WTC11 (cell line): ENCODE measurements around the gene OR8A1. TPM values are rescaled to one million over a fixed set of nuclear protein-coding genes. Genes with fewer than 3 reads are reported as not detected.

ENCODE experiments used
- ATAC-seq: fragments of 200-7000 bp; cut with Tn5 transposase; 2 replicates; pipeline ENCODE4 v1.10.0; 2021; ENCODE audit warnings: mild to moderate bottlenecking, moderate library complexity
- CTCF ChIA-PET: fragments of 300-600 bp; sonication (Branson Sonifier 250); formaldehyde crosslinking; loops from one replicate; lab custom pipeline; 2021; ENCODE audit warnings: antibody characterized with exemption; lab: Charles Lee
- POLR2A ChIA-PET: fragments of 350-600 bp; sonication (Branson Sonifier 250); formaldehyde crosslinking; loops from one replicate; lab custom pipeline; 2021; ENCODE audit warnings: antibody characterized with exemption; lab: Charles Lee
- DNase-seq: peaks from one replicate; pipeline ENCODE4 v3.0.0; 2021; ENCODE audit warnings: low spot score
- H3K27ac Mint-ChIP-seq: 2 replicates; pipeline ENCODE4 v1.8.0; 2021; ENCODE audit warnings: mixed read lengths
- H3K27me3 Mint-ChIP-seq: 2 replicates; pipeline ENCODE4 v1.8.0; 2021; ENCODE audit warnings: low read depth, mild to moderate bottlenecking, moderate library complexity, mixed read lengths
- H3K36me3 Mint-ChIP-seq: 2 replicates; pipeline ENCODE4 v1.8.0; 2021; ENCODE audit warnings: mixed read lengths
- H3K4me1 Mint-ChIP-seq: 2 replicates; pipeline ENCODE4 v1.8.0; 2022; ENCODE audit warnings: mixed read lengths
- H3K4me3 Mint-ChIP-seq: 2 replicates; pipeline ENCODE4 v1.8.0; 2021; ENCODE audit warnings: mild to moderate bottlenecking, moderate library complexity, mixed read lengths
- H3K9me3 Mint-ChIP-seq: 2 replicates; pipeline ENCODE4 v1.8.0; 2021; ENCODE audit warnings: mixed read lengths
- CBFB ChIP-seq: sonication (generic); formaldehyde crosslinking; IDR thresholded peaks from 2 replicates; pipeline ENCODE4 v1.8.1; 2022; ENCODE audit warnings: mild to moderate bottlenecking, low read depth, missing genetic modification reagents
- CREB1 ChIP-seq: sonication (generic); formaldehyde crosslinking; IDR thresholded peaks from 2 replicates; pipeline ENCODE4 v1.8.0; 2023; ENCODE audit warnings: mild to moderate bottlenecking, missing genetic modification reagents
- ELF4 ChIP-seq: sonication (generic); formaldehyde crosslinking; IDR thresholded peaks from 2 replicates; pipeline ENCODE4 v1.8.1; 2022; ENCODE audit warnings: low read depth, mild to moderate bottlenecking, moderate library complexity, missing genetic modification reagents
- FOXP1 ChIP-seq: sonication (generic); formaldehyde crosslinking; IDR thresholded peaks from 2 replicates; pipeline ENCODE4 v1.8.0; 2022; ENCODE audit warnings: missing genetic modification reagents, mild to moderate bottlenecking, moderate library complexity, borderline replicate concordance
- IRF2 ChIP-seq: sonication (generic); formaldehyde crosslinking; IDR thresholded peaks from 2 replicates; pipeline ENCODE4 v1.8.0; 2022; ENCODE audit warnings: low read depth, missing genetic modification reagents, borderline replicate concordance
- JAZF1 ChIP-seq: fragments of 250-450 bp; sonication (Bioruptor Pico); IDR thresholded peaks from 2 replicates; pipeline ENCODE4 v1.9.0; 2021; ENCODE audit warnings: moderate library complexity, mild to moderate bottlenecking, inconsistent platforms
- NR1H2 ChIP-seq: sonication (generic); formaldehyde crosslinking; IDR thresholded peaks from 2 replicates; pipeline ENCODE4 v1.9.0; 2021; ENCODE audit warnings: mild to moderate bottlenecking, moderate library complexity, missing genetic modification reagents
- OVOL2 ChIP-seq: fragments of 250-450 bp; sonication (Bioruptor Pico); IDR thresholded peaks from 2 replicates; pipeline ENCODE4 v1.9.0; 2021; ENCODE audit warnings: mild to moderate bottlenecking, borderline replicate concordance
- SP1 ChIP-seq: sonication (generic); formaldehyde crosslinking; conservative IDR thresholded peaks from 2 replicates; pipeline ENCODE4 v1.8.1; 2022; ENCODE audit warnings: missing genetic modification reagents
- TP53 ChIP-seq: sonication (generic); formaldehyde crosslinking; IDR thresholded peaks from 2 replicates; pipeline ENCODE4 v1.8.1; 2023; ENCODE audit warnings: mild to moderate bottlenecking, missing genetic modification reagents
- ZNF423 ChIP-seq: fragments of 250-450 bp; sonication (Bioruptor Pico); IDR thresholded peaks from 2 replicates; pipeline ENCODE4 v2.1.2; 2022; ENCODE audit warnings: mild to moderate bottlenecking, moderate library complexity
- total RNA-seq: library from RNA; stranded (reverse); gene quantifications from 3 replicates; pipeline ENCODE4 v1.2.3, GENCODE V29; 2021
- TF ChIP-seq, protein P1 (sequence below): sonication (generic); formaldehyde crosslinking; IDR thresholded peaks from 2 replicates; pipeline ENCODE4 v1.8.1; 2022; ENCODE audit warnings: missing genetic modification reagents, borderline replicate concordance
- TF ChIP-seq, protein P2 (sequence below): sonication (generic); formaldehyde crosslinking; IDR thresholded peaks from 2 replicates; pipeline ENCODE4 v1.8.0; 2023; ENCODE audit warnings: missing genetic modification reagents, mild to moderate bottlenecking, borderline replicate concordance
- TF ChIP-seq, protein P3 (sequence below): fragments of 250-450 bp; sonication (Bioruptor Pico); conservative IDR thresholded peaks from 2 replicates; pipeline ENCODE4 v1.9.0; 2021; ENCODE audit warnings: mild to moderate bottlenecking
- TF ChIP-seq, protein P4 (sequence below): sonication (generic); formaldehyde crosslinking; IDR thresholded peaks from 2 replicates; pipeline ENCODE4 v1.8.1; 2022; ENCODE audit warnings: mild to moderate bottlenecking, moderate library complexity, missing genetic modification reagents
- TF ChIP-seq, protein P5 (sequence below): sonication (generic); formaldehyde crosslinking; IDR thresholded peaks from 2 replicates; pipeline ENCODE4 v1.8.0; 2022; ENCODE audit warnings: mild to moderate bottlenecking, missing genetic modification reagents
- TF ChIP-seq, protein P6 (sequence below): fragments of 200-600 bp; IDR thresholded peaks from 2 replicates; pipeline ENCODE4 v1.8.0; 2022; ENCODE audit warnings: antibody characterized with exemption
- TF ChIP-seq, protein P7 (sequence below): sonication (generic); formaldehyde crosslinking; IDR thresholded peaks from 2 replicates; pipeline ENCODE4 v1.8.0; 2022; ENCODE audit warnings: mild to moderate bottlenecking, missing genetic modification reagents

Gene OR8A1
- total RNA-seq, 1 experiment from 2014 or later: not detected

DNA sequence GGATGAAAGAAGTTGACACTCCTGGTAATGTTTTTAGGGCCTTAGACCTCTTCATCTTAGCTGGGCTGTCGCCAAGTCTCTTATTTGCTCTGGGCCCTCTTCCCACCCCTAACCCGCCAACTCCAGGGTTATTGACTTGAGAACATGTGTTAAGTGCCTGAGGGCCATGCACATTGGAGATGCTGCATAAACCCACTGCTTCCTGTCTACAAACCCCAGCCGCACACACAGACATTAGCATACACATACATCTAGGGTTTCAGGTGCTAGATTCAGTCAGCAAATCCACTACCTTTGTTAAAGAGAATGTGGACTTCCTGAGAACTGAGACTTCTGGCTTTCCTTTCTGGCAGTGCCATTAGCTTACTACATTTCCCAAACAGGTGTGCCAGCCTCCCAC is 42.2 kb downstream of the OR8A1 start:
- ChIA-PET CTCF (no interaction called here), POLR2A (no interaction called here)
- ATAC-seq (no peak), DNase-seq (no peak)
- no peaks in the 10 kb centered on the region for H3K9me3 Mint-ChIP-seq
- no peak overlapping the region for H3K27ac Mint-ChIP-seq
- H3K4me1 Mint-ChIP-seq: no peaks in the 10 kb centered on the region
- TF ChIP-seq, protein P1, sequence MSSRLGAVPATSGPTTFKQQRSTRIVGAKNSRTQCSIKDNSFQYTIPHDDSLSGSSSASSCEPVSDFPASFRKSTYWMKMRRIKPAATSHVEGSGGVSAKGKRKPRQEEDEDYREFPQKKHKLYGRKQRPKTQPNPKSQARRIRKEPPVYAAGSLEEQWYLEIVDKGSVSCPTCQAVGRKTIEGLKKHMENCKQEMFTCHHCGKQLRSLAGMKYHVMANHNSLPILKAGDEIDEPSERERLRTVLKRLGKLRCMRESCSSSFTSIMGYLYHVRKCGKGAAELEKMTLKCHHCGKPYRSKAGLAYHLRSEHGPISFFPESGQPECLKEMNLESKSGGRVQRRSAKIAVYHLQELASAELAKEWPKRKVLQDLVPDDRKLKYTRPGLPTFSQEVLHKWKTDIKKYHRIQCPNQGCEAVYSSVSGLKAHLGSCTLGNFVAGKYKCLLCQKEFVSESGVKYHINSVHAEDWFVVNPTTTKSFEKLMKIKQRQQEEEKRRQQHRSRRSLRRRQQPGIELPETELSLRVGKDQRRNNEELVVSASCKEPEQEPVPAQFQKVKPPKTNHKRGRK (CRISPR knock-in tag): no peak
- TF ChIP-seq CREB1 (CRISPR knock-in tag): no peak
- TF ChIP-seq FOXP1 (CRISPR knock-in tag): no peak
- no peak for TF ChIP-seq IRF2 (CRISPR knock-in tag)
- TF ChIP-seq CBFB (CRISPR knock-in tag): no peak
- no peaks in the 10 kb centered on the region for H3K36me3 Mint-ChIP-seq
- H3K27me3 Mint-ChIP-seq: no peaks in the 10 kb centered on the region; the same call in 1 of the 2 replicates
- H3K4me3 Mint-ChIP-seq: no peak overlapping the region

DNA sequence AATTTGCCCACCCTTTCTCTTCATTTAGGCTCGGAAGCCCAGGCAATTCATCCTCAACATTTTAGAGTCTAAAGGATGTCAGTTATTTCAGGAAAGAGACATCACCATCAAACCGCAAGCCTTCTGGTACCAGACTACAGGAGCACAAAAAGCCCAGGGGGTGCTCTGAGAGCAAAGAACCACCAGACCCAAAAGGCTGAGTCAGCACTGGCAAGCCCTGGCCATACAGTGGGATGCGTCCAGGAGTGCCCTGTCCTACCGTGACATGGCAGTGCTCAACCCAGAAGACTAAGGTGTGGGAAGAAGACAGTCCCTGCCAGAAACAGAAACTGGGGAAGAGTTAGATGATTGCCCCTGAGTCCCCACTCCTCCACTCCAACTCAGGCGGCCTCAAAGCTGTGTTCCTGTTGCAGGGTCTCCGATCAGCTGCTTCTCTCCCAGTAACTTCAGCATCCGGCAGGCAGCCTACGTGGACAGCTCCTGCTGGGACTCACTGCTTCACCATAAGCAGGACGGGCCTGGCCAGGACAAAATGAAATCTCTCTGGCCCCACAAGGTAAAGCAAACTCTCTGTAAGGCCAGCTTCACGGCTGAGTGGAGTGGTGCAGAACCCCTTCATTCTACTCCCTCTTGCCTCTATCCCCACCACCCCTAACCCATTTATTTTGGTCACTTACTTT is 42.9 kb downstream of the OR8A1 start:
- H3K27ac Mint-ChIP-seq: no peak overlapping the region
- TF ChIP-seq TP53 (CRISPR knock-in tag): no peak
- TF ChIP-seq, protein P2, sequence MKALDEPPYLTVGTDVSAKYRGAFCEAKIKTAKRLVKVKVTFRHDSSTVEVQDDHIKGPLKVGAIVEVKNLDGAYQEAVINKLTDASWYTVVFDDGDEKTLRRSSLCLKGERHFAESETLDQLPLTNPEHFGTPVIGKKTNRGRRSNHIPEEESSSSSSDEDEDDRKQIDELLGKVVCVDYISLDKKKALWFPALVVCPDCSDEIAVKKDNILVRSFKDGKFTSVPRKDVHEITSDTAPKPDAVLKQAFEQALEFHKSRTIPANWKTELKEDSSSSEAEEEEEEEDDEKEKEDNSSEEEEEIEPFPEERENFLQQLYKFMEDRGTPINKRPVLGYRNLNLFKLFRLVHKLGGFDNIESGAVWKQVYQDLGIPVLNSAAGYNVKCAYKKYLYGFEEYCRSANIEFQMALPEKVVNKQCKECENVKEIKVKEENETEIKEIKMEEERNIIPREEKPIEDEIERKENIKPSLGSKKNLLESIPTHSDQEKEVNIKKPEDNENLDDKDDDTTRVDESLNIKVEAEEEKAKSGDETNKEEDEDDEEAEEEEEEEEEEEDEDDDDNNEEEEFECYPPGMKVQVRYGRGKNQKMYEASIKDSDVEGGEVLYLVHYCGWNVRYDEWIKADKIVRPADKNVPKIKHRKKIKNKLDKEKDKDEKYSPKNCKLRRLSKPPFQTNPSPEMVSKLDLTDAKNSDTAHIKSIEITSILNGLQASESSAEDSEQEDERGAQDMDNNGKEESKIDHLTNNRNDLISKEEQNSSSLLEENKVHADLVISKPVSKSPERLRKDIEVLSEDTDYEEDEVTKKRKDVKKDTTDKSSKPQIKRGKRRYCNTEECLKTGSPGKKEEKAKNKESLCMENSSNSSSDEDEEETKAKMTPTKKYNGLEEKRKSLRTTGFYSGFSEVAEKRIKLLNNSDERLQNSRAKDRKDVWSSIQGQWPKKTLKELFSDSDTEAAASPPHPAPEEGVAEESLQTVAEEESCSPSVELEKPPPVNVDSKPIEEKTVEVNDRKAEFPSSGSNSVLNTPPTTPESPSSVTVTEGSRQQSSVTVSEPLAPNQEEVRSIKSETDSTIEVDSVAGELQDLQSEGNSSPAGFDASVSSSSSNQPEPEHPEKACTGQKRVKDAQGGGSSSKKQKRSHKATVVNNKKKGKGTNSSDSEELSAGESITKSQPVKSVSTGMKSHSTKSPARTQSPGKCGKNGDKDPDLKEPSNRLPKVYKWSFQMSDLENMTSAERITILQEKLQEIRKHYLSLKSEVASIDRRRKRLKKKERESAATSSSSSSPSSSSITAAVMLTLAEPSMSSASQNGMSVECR (CRISPR knock-in tag): no peak
- no peak for TF ChIP-seq ZNF423 (CRISPR knock-in tag)
- no peak for TF ChIP-seq JAZF1 (CRISPR knock-in tag)
- TF ChIP-seq, protein P3, sequence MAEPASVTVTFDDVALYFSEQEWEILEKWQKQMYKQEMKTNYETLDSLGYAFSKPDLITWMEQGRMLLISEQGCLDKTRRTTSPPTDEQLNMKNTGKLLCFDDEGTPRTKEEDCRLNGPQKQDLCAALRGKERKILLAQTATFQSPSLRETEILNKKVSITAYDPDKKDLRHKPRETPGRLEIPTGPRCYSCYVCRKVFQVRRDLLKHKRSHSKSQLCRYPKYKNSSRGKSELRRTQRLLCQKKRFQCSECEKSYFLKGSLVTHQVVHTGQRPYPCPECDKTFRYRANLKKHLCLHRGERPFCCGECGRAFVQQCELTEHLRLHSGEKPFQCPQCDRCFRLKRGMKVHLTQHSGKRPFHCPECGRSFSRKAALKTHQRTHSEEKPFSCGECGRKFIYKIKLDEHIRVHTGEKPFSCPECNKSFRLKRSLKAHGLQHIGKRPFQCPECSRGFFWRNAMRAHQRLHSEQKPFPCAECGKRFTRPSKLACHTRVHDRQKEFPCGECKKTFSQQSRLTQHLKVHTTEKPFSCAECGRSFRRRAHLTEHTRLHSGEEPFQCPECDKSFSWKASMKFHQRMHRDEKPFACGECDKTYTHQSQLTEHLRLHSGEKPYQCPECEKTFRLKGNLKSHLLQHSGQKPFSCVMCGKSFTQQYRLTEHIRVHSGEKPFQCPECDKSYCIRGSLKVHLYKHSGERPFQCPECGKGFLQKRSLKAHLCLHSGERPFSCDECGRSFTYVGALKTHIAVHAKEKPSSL (CRISPR knock-in tag): no peak
- TF ChIP-seq NR1H2: no peak
- TF ChIP-seq OVOL2 (CRISPR knock-in tag): no peak
- TF ChIP-seq, protein P4, sequence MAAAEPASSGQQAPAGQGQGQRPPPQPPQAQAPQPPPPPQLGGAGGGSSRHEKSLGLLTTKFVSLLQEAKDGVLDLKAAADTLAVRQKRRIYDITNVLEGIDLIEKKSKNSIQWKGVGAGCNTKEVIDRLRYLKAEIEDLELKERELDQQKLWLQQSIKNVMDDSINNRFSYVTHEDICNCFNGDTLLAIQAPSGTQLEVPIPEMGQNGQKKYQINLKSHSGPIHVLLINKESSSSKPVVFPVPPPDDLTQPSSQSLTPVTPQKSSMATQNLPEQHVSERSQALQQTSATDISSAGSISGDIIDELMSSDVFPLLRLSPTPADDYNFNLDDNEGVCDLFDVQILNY (CRISPR knock-in tag): no peak
- no peak for TF ChIP-seq CBFB (CRISPR knock-in tag)
- TF ChIP-seq, protein P5, sequence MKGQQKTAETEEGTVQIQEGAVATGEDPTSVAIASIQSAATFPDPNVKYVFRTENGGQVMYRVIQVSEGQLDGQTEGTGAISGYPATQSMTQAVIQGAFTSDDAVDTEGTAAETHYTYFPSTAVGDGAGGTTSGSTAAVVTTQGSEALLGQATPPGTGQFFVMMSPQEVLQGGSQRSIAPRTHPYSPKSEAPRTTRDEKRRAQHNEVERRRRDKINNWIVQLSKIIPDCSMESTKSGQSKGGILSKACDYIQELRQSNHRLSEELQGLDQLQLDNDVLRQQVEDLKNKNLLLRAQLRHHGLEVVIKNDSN (CRISPR knock-in tag): no peak
- TF ChIP-seq, protein P6, sequence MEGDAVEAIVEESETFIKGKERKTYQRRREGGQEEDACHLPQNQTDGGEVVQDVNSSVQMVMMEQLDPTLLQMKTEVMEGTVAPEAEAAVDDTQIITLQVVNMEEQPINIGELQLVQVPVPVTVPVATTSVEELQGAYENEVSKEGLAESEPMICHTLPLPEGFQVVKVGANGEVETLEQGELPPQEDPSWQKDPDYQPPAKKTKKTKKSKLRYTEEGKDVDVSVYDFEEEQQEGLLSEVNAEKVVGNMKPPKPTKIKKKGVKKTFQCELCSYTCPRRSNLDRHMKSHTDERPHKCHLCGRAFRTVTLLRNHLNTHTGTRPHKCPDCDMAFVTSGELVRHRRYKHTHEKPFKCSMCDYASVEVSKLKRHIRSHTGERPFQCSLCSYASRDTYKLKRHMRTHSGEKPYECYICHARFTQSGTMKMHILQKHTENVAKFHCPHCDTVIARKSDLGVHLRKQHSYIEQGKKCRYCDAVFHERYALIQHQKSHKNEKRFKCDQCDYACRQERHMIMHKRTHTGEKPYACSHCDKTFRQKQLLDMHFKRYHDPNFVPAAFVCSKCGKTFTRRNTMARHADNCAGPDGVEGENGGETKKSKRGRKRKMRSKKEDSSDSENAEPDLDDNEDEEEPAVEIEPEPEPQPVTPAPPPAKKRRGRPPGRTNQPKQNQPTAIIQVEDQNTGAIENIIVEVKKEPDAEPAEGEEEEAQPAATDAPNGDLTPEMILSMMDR: no peak
- TF ChIP-seq, protein P7, sequence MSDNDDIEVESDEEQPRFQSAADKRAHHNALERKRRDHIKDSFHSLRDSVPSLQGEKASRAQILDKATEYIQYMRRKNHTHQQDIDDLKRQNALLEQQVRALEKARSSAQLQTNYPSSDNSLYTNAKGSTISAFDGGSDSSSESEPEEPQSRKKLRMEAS (CRISPR knock-in tag): no peak
- no peak for TF ChIP-seq SP1 (CRISPR knock-in tag)
- no peak for TF ChIP-seq ELF4 (CRISPR knock-in tag)
- DNase-seq (peak; percentile 12), ATAC-seq (peak; percentile 41)
- CTCF ChIA-PET: interaction anchor here (0.5 kb wide), 1 partner anchor 28 kb away, joined by 3 read pairs; no protein-coding TSS in a partner anchor
- no peaks in the 10 kb centered on the region for H3K9me3 Mint-ChIP-seq
- no peaks in the 10 kb centered on the region; the same call in 1 of the 2 replicates for H3K27me3 Mint-ChIP-seq
- H3K36me3 Mint-ChIP-seq: no peaks in the 10 kb centered on the region
- POLR2A ChIA-PET: no interaction called here
- H3K4me3 Mint-ChIP-seq: no peak overlapping the region
- no peaks in the 10 kb centered on the region for H3K4me1 Mint-ChIP-seq
